ENCODE data around the gene NPTXR.

Gene NPTXR
- total RNA-seq, result 0.43 to 12.6 (median 4.4) reads per million in 9 experiments

DNA sequence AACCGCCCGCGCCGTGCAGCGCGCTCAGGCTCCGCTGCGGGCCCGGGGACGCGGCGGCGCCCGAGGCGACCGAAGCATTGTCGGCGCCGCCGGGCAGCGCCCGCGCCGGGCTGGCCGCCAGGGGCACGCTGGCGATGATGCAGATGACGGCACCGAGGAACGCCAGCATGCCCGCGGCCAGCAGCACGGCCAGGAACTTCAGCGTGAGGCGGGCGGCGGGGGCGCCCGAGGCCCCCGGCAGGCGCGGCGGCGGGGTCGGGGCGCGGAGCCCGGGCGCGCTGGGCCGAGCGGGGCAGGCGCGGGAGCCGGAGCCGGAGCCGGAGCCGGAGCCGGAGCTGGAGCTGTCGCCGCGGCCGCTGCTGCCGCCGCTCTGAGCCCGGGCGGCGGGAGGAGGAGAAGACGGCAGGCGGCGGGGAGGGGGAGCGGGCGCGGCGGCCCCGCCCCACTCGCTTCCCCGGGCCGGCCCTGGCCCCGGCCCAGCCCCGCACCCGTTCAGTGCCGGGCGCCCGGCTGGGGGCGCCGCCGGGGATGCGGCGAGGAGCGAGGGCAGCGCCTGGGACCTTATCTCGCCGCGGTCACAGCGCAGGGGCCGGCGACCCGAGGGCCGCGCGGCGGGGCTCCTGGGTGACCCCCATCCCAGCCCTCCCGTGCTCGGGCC lies at the start of gene NPTXR:
Gene NPTXR, minus strand, starts transcription at position 372 of the 658 bp plus-strand sequence.
- Mint-ChIP-seq H3K27ac (peak within 1 kb of the TSS in 1 of 2 donors; percentile 60), H3K27me3 (peaks cover 0 to 59% of the 10 kb centered on the region in 2 donors), H3K36me3 (ENCODE audit: insufficient read depth) (no peaks in the 10 kb centered on the region), H3K4me1 (ENCODE audit: low read depth in 2 of 2) (peaks cover 16 to 30% of the 10 kb centered on the region in 2 donors), H3K4me3 (peak within 1 kb of the TSS; percentile 76 to 89), H3K9me3 (no peaks in the 10 kb centered on the region)
- DNase-seq (peak; percentile 24 to 37 (median 27)), ATAC-seq (replicated peaks) (peak; percentile 60)

DNA sequence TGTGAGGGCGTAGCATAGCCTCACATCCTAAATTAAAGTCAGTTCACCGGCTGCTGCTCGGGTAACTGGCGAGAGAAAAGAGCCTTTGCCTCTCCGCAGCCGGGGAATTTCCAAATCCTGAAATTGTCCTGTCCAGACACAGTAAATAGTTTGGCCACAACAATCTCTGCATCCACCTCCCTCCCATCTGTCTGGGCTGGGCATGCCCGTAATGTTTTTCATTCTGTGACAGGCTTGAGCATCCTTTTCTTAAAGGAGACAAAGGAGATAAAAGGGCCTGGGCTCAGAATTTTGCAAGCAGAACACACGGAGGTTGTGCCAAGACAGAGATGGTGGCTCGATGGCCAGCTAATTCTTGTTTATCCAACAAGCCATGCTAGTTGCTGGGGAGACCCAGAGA lies 47.4 kb upstream of the NPTXR start:
- H3K36me3 Mint-ChIP-seq (ENCODE audit: insufficient read depth), result no peaks in the 10 kb centered on the region

DNA sequence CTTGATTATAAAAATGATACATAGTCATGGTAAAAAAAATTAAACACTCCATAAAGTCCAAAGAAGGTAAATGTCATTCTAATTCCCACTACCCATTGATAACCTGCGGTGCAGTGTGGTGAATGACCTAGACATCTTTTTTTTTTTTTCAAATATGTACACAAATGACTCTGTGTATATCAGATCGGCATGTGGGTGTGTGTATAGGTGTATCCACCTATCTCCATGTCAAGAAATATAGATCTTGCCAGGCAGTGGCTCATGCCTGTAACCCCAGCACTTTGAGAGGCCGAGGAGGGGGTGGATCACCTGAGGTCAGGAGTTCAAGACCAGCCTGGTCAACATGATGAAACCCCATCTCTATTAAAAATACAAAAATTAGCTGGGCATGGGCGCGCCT lies 46.5 kb upstream of the NPTXR start:
- Mint-ChIP-seq H3K9me3 (no peaks in the 10 kb centered on the region), H3K4me3 (no peak overlapping the region), H3K36me3 (ENCODE audit: insufficient read depth) (no peaks in the 10 kb centered on the region), H3K27ac (no peak overlapping the region), H3K4me1 (ENCODE audit: low read depth in 2 of 2) (no peaks in the 10 kb centered on the region), H3K27me3 (peaks cover 41 to 52% of the 10 kb centered on the region in 2 donors)
- ATAC-seq (replicated peaks) (no peak), DNase-seq (no peak)

More for the DNA sequence above, 47.4 kb upstream of the NPTXR start:
- Mint-ChIP-seq H3K9me3 (no peaks in the 10 kb centered on the region), H3K27ac (no peak overlapping the region), H3K27me3 (peaks cover 44 to 56% of the 10 kb centered on the region in 2 donors), H3K4me3 (no peak overlapping the region), H3K4me1 (ENCODE audit: low read depth in 2 of 2) (no peaks in the 10 kb centered on the region)
- no peak for DNase-seq
- no peak for ATAC-seq (replicated peaks)

- no peak for DNase-seq
- Mint-ChIP-seq H3K27ac (no peak overlapping the region), H3K27me3 (peaks cover 18 to 63% of the 10 kb centered on the region in 2 donors), H3K36me3 (ENCODE audit: insufficient read depth) (no peaks in the 10 kb centered on the region), H3K9me3 (no peaks in the 10 kb centered on the region), H3K4me3 (no peak overlapping the region), H3K4me1 (ENCODE audit: low read depth in 2 of 2) (no peaks in the 10 kb centered on the region)
- ATAC-seq (replicated peaks), result no peak
Measured at GRCh38 chr22:38886333-38886732, 42.5 kb upstream of the NPTXR start.

DNA sequence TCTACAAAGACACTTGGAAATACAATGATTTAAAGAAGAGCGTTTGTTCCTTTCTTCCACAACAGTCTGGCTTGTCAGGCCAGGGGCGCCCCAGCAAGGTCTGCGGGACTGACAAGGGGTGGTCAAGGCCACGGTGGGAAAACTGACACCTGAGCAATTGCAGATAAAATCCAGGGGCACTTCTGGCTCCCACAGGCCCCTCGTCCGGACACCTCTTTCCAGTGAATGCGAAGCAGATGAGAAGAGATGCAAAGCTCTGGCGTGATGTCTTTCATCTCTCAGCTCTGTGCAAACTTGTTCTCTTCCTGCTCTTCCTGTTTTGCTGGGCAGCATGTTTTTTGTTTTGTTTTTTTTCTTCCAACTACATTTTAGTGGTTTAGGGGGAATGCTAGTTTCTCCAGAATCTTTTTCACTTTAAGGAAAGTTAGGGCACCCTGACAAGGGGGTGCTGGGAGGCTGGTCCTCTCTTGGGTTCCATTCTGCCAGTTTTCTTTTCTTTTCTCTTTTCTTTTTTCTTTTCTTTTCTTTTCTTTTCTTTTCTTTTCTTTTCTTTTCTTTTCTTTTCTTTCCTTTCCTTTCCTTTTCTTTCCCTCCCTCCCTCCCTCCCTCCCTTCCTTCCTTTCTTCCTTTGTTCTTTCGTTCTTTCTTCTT lies 39.3 kb upstream of the NPTXR start:
- no peak for ATAC-seq (replicated peaks)
- H3K4me3 Mint-ChIP-seq, result no peak overlapping the region
- no peak for DNase-seq
- no peaks in the 10 kb centered on the region for H3K36me3 Mint-ChIP-seq (ENCODE audit: insufficient read depth)
- peak overlapping the region in 1 of 2 donors; percentile 20 for H3K27ac Mint-ChIP-seq
- peaks cover 8 to 61% of the 10 kb centered on the region in 2 donors for H3K27me3 Mint-ChIP-seq
- no peaks in the 10 kb centered on the region for H3K4me1 Mint-ChIP-seq (ENCODE audit: low read depth in 2 of 2)
- H3K9me3 Mint-ChIP-seq, result no peaks in the 10 kb centered on the region

DNA sequence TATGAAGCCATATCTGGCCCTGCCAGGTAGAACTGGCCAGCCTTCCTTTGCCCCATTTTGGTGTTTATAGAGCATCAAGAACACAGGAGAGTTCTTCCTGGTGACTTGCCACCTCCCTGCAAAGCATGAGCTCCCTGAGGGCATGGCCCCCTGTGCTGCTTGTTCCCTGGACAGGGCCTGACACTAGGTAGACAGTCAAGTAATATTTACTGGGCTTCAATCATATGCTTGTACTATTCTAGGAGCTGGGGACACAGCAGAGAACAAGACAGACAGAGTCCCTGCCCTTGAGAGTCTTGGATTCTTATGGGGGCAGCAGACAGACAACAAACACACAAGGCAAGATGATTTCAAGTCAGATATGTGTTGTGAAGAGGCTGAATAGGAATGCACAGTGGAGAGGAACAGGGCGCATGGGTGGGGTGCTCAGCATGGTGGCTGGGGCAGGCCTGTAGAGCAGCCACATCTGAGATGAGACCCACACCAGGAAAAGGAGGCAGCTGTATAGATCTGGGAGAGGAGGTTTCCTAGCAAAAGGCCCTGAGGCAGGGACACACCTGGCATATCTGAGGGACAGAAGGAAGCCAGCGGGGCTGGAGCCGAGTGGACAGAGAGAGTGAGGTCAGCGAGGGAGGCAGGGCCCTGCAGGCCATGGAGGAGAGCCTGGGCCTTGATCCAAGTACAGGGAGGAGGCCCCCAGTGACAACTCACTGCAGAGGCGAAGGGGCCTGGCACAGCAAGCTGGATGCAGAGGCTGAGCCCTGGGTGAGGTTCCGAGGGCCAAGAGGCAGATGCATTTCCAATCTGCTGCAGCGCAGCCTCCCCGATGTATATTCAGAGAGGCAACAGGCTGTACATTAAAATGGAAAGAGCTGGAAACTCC lies 38.4 kb upstream of the NPTXR start:
- Mint-ChIP-seq H3K27ac (no peak overlapping the region), H3K9me3 (no peaks in the 10 kb centered on the region), H3K4me1 (ENCODE audit: low read depth in 2 of 2) (no peaks in the 10 kb centered on the region), H3K4me3 (no peak overlapping the region), H3K27me3 (peaks cover 8 to 56% of the 10 kb centered on the region in 2 donors), H3K36me3 (ENCODE audit: insufficient read depth) (no peaks in the 10 kb centered on the region)
- ATAC-seq (replicated peaks) (no peak), DNase-seq (no peak)

- Mint-ChIP-seq H3K27me3 (peaks cover 8 to 49% of the 10 kb centered on the region in 2 donors), H3K4me1 (ENCODE audit: low read depth in 2 of 2) (no peaks in the 10 kb centered on the region)
- no peak for ATAC-seq (replicated peaks)
Measured at GRCh38 chr22:38881464-38881871, 37.6 kb upstream of the NPTXR start.

DNA sequence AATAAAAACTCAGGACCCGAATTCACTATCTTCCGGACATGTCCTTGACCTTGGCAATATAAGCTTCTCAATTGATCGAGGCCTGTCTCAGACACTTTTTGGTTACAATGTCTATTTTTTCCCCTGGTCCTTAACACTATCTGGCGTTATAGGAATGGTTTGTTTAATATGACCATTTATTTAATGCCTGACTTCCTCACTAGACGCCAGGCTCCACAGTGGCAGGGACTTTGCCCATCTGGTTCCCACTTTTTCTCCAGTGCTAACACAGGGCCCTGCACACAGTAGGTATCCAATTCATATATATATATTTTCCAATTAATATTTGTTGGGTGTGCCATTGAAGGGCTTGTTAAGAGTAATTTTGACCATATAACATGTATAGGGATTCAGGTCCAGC lies 36.1 kb upstream of the NPTXR start:
- H3K27ac Mint-ChIP-seq, result no peak overlapping the region
- DNase-seq (no peak), ATAC-seq (replicated peaks) (no peak)
- no peaks in the 10 kb centered on the region for H3K36me3 Mint-ChIP-seq (ENCODE audit: insufficient read depth)
- no peak overlapping the region for H3K4me3 Mint-ChIP-seq
- peaks cover 8 to 43% of the 10 kb centered on the region in 2 donors for H3K27me3 Mint-ChIP-seq
- no peaks in the 10 kb centered on the region for H3K4me1 Mint-ChIP-seq (ENCODE audit: low read depth in 2 of 2)
- no peaks in the 10 kb centered on the region for H3K9me3 Mint-ChIP-seq

More at GRCh38 chr22:38881464-38881871, 37.6 kb upstream of the NPTXR start:
- Mint-ChIP-seq H3K4me3 (no peak overlapping the region), H3K9me3 (no peaks in the 10 kb centered on the region), H3K36me3 (ENCODE audit: insufficient read depth) (no peaks in the 10 kb centered on the region), H3K27ac (no peak overlapping the region)
- no peak for DNase-seq

- DNase-seq (no peak), ATAC-seq (replicated peaks) (no peak)
- H3K36me3 Mint-ChIP-seq (ENCODE audit: insufficient read depth), result no peaks in the 10 kb centered on the region
- peaks cover 3 to 35% of the 10 kb centered on the region in 2 donors for H3K27me3 Mint-ChIP-seq
- H3K9me3 Mint-ChIP-seq, result no peaks in the 10 kb centered on the region
- H3K4me3 Mint-ChIP-seq, result no peak overlapping the region
- peaks cover 2 to 4% of the 10 kb centered on the region in 2 donors for H3K4me1 Mint-ChIP-seq (ENCODE audit: low read depth in 2 of 2)
- H3K27ac Mint-ChIP-seq, result no peak overlapping the region
Measured at GRCh38 chr22:38879108-38879729, 35.4 kb upstream of the NPTXR start.

GRCh38 chr22:38878001-38878400 lies 34.2 kb upstream of the NPTXR start:
- Mint-ChIP-seq H3K36me3 (ENCODE audit: insufficient read depth) (peaks cover 4% of the 10 kb centered on the region), H3K4me1 (ENCODE audit: low read depth in 2 of 2) (peaks cover 12 to 16% of the 10 kb centered on the region in 2 donors), H3K9me3 (no peaks in the 10 kb centered on the region), H3K4me3 (no peak overlapping the region), H3K27me3 (peaks cover 0 to 30% of the 10 kb centered on the region in 2 donors), H3K27ac (no peak overlapping the region)
- DNase-seq (no peak), ATAC-seq (replicated peaks) (no peak)

- H3K27me3 Mint-ChIP-seq, result peaks cover 0 to 13% of the 10 kb centered on the region in 2 donors
- no peak for DNase-seq
- peaks cover 31 to 41% of the 10 kb centered on the region in 2 donors for H3K4me1 Mint-ChIP-seq (ENCODE audit: low read depth in 2 of 2)
- H3K27ac Mint-ChIP-seq, result peak overlapping the region in 1 of 2 donors; percentile 97
- no peaks in the 10 kb centered on the region for H3K9me3 Mint-ChIP-seq
- no peak for ATAC-seq (replicated peaks)
- peaks cover 22% of the 10 kb centered on the region for H3K36me3 Mint-ChIP-seq (ENCODE audit: insufficient read depth)
- H3K4me3 Mint-ChIP-seq, result peak overlapping the region in 1 of 2 donors; percentile 96
Measured at GRCh38 chr22:38874529-38875222, 30.8 kb upstream of the NPTXR start.

DNA sequence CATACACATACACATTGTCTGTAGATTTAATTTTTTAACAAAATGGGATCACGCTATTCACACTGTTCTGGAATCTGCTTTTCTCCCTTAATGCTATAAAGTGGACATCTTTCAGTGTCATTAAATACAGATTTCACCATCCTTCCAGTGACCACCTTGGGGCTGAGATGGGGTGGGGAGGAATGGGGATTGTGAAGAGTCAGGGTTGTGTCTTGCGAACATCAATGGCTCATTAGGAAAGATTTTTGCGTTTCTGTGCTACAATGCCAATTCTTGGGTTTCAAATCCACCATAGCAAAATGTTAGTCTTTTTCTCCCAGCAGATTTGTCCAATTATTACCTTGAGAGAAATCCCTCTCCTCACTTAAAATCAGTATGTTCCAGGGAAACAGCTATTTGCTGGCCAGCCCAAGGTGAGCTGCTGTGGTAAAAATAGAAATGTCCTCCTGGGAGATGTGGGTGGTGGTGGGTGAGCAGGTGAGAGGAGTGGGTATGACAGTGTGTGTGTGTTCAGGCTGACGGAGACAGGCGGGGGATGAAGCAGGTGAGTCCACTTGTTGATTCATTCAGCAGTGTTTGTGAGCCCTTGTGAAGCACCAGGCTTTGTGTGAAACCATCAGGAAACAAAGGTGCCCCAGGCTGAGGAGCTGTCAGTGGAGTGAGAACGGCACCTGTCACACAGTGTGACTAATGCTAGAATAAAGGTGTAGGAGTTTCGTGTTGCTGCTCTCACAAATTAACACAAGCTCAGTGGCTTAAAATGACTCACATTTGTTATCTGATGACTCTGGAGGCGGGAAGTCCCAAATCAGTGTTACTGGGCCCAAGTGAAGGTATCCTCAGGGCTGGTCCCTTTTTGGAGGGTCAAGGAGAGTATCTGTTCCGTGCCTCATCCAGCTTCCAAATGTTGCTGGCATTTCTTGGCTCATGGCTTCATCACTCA lies 29.9 kb upstream of the NPTXR start:
- Mint-ChIP-seq H3K27ac (peak overlapping the region; percentile 73 to 97), H3K4me1 (ENCODE audit: low read depth in 2 of 2) (peaks cover 36 to 49% of the 10 kb centered on the region in 2 donors), H3K36me3 (ENCODE audit: insufficient read depth) (peaks cover 24% of the 10 kb centered on the region), H3K9me3 (no peaks in the 10 kb centered on the region), H3K4me3 (peak overlapping the region; percentile 94 to 96), H3K27me3 (peaks cover 0 to 10% of the 10 kb centered on the region in 2 donors)
- ATAC-seq (replicated peaks), result peak; percentile 51
- DNase-seq, result peak; percentile 28 to 30 (median 29)
